ENCODE results near the gene ENPP6. TPM values are rescaled to one million over a fixed set of nuclear protein-coding genes. Genes with fewer than 3 reads are reported as not detected.
"Not testable (repeated sequence)": the region's sequence is repeated elsewhere in the genome, so short reads cannot be mapped to it uniquely, and the experiment has no call there.

Gene ENPP6
- total RNA-seq, 4 donors from 2014 or later = 0.57 TPM; not detected in 3

DNA sequence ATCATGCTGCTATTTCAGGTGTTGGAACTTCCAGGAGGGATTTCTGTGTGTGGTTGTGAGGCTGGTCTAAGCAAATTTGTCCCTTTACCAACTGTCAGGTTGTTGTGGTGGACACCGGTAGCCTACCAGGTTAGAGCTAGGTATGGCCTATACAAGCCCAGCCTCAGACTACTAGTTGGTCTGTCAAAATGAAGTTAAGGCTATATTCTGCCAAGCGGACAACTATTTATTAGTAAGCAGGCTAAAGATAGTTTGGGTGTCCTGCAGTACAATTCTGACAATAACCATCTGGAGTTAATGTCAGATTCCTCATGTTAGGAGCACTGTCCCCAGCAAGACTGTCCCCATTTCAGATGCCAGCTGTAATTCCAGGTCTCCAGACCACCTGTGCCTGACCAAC lies 13.9 kb upstream of the ENPP6 start:
- Histone ChIP-seq H3K27me3 (peaks cover 0 to 36% (median 0%) of the 10 kb centered on the region in 4 donors), H3K27ac (no peak overlapping the region), H3K9me3 (no peaks in the 10 kb centered on the region), H3K4me3 (no peak overlapping the region), H3K4me1 (no peaks in the 10 kb centered on the region), H3K36me3 (no peaks in the 10 kb centered on the region)
- WGBS, 2 donors = 94 to 96% methylated on average over 2 of the region's 2 CpGs
- DNase-seq = no peak
- intact Hi-C loops (cut with DNase I) = no loop called here
- no peak for TF ChIP-seq POLR2A (IDR thresholded peaks at IDR 0.05)
- TF ChIP-seq, protein P1, sequence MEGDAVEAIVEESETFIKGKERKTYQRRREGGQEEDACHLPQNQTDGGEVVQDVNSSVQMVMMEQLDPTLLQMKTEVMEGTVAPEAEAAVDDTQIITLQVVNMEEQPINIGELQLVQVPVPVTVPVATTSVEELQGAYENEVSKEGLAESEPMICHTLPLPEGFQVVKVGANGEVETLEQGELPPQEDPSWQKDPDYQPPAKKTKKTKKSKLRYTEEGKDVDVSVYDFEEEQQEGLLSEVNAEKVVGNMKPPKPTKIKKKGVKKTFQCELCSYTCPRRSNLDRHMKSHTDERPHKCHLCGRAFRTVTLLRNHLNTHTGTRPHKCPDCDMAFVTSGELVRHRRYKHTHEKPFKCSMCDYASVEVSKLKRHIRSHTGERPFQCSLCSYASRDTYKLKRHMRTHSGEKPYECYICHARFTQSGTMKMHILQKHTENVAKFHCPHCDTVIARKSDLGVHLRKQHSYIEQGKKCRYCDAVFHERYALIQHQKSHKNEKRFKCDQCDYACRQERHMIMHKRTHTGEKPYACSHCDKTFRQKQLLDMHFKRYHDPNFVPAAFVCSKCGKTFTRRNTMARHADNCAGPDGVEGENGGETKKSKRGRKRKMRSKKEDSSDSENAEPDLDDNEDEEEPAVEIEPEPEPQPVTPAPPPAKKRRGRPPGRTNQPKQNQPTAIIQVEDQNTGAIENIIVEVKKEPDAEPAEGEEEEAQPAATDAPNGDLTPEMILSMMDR (IDR thresholded peaks at IDR 0.05) = no peak

DNA sequence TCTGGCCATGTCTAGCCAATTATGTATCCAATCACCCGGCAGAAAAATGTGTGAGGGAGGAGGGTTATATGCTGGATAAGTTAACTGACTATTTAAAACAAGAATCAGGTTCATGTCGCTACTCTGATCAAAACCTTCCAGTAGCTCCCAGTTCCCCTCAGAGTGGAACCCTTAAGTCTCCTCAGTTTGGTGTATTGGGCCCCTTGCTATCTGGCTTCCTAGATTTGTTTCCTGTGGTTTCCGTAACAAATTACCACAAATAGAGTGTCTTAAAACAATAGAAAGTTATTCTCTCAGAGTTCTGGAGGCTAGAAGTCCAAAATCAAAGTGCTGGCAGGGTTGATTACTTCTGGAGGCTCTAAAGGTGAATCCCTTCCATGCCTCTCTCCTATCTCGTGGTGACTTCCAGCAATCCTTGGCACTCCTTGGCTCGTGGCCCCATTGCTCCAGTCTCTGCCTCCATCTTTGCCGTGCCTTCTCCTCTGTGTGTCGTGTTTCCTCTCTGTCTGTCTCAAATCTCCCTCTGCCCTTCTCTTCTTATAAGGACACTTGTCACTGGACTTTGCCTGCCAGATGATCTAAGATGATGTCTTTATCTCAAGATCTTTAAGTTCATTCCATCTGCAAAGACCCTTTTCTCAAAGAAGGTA lies 10.5 kb upstream of the ENPP6 start:
- Histone ChIP-seq H3K27me3 (peaks cover 0 to 27% (median 0%) of the 10 kb centered on the region in 4 donors), H3K4me1 (no peaks in the 10 kb centered on the region), H3K36me3 (no peaks in the 10 kb centered on the region), H3K9me3 (peaks cover 0 to 4% (median 0%) of the 10 kb centered on the region in 3 donors), H3K4me3 (no peak overlapping the region), H3K27ac (no peak overlapping the region)
- TF ChIP-seq, protein P1 (IDR thresholded peaks at IDR 0.05) = no peak
- TF ChIP-seq POLR2A (IDR thresholded peaks at IDR 0.05) = no peak
- intact Hi-C loops (cut with DNase I) = no loop called here
- DNase-seq = no peak
- 80 to 87% methylated on average over 7 of the region's 7 CpGs for WGBS, 2 donors

DNA sequence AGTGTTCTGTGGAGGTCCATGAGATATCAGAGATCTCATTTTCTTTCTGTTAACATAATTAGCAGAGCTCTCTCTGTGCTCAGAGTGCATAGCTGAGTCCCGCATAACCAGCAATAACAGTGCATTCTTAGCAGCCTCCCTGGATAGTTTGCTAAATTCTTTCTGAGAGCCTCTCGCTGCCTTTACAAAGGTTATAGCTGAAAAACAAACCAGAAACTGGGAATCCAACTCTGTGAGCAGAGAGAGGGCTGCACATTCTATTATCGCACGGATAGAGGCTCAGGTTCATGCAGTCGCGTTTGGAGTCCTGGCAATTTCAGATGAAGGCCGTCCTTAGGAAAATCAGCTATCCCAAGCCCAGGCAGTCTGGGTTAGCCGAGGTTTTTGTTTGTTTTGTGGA lies 1.2 kb downstream of the ENPP6 start:
- intact Hi-C loops (cut with DNase I) = no loop called here
- H3K27ac ChIP-seq = no peak overlapping the region
- no peaks in the 10 kb centered on the region for H3K4me1 ChIP-seq
- peaks cover 0 to 7% (median 0%) of the 10 kb centered on the region in 4 donors for H3K27me3 ChIP-seq
- no peak for TF ChIP-seq POLR2A (IDR thresholded peaks at IDR 0.05)
- TF ChIP-seq, protein P1 (IDR thresholded peaks at IDR 0.05) = no peak
- H3K4me3 ChIP-seq = no peak overlapping the region
- H3K36me3 ChIP-seq = no peaks in the 10 kb centered on the region
- WGBS, 2 donors = 48 to 79% methylated on average over 8 of the region's 8 CpGs
- no peak for DNase-seq
- H3K9me3 ChIP-seq = no peaks in the 10 kb centered on the region

DNA sequence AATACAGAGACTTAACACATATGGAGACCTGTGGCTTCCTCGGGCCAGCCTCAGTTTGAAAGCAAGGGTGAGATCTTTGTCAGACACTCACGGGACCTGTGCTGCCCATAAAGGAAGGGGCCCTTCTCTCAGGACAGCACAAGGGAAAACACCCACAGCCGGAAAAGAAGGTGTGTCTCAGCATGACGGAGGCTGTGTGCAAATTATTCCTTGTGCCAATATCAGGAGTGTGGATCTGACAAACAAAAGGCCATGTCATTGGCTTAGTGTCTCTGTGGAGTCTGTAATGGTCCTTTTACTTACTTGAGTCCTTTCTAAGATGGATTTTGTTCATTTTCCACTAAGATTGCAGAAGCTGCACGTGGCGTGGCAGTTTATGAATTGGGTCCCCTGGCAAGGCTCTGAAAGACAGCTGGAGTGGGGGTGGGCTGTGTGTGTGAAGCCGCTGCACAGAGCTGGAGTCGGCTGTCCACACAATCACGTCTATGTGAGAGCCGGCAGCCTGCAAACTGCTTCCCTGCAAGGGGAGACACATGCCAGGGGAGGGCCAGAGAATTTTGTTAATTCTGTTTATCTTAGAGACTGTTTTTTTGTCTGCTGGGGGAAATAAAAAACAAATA lies 1.9 kb downstream of the ENPP6 start:
- Histone ChIP-seq H3K36me3 (no peaks in the 10 kb centered on the region), H3K9me3 (no peaks in the 10 kb centered on the region)
- DNase-seq = no peak

DNA sequence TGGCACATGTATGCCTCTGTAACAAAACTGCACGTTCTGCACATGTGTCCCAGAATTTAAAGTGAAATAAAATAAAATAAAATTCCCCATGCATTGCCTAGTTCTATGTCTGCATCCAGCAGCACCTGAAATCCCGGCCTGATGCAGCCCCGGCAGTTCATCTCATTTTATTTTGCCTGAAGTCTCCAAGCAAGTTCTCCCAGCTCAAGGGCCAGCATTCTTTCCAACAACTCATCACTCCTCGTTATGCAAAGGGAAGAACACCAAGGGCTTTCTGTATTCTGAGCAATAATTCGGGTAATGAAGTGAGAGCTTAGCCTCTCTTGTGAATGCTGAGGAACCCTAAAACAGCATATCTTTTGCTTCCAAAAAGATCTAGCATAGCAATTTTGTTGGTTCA lies 2.7 kb downstream of the ENPP6 start:
- WGBS, 2 donors = 74 to 92% methylated on average over 4 to 5 of the region's 5 CpGs
- no peak overlapping the region for H3K27ac ChIP-seq
- intact Hi-C loops (cut with DNase I) = no loop called here

More for the DNA sequence above, 1.9 kb downstream of the ENPP6 start:
- intact Hi-C loops (cut with DNase I) = no loop called here
- 40 to 48% methylated on average over 7 to 8 of the region's 10 CpGs for WGBS, 2 donors
- H3K27me3 ChIP-seq = peaks cover 0 to 7% (median 0%) of the 10 kb centered on the region in 4 donors
- no peak overlapping the region for H3K27ac ChIP-seq
- no peaks in the 10 kb centered on the region for H3K4me1 ChIP-seq
- H3K4me3 ChIP-seq = no peak overlapping the region
- TF ChIP-seq, protein P1 (IDR thresholded peaks at IDR 0.05) = no peak
- no peak for TF ChIP-seq POLR2A (IDR thresholded peaks at IDR 0.05)

DNA sequence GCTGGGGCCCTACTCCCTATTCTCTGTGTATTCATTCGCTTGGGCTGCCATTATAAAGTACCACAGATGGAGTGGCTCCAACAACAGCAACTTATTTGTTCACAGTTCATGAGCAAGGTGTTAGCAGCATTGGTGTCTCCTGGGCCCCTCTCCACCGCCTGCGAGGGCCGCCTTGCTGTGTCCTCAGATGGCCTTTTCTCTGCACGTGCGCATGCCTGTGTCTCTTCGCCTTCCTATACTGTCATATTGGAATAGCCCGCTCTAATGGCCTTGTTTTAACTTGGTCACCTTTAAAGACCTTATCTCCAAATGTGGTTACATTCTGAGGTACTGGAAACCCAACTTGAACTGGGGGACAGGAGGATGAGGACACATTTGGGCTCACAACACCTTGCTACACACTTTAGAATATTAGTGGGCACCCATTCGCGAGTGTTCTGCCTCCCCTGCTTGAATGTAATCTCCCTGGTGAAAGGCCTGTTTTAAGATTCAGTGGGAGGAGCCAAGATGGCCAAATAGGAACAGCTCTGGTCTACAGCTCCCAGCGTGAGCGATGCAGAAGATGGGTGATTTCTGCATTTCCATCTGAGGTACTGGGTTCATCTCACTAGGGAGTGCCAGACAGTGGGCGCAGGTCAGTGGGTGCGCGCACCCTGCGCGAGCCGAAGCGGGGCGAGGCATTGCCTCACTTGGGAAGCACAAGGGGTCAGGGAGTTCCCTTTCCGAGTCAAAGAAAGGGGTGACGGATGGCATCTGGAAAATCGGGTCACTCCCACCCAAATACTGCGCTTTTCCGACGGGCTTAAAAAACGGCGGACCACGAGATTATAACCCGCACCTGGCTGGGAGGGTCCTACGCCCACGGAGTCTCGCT lies 9.7 kb downstream of the ENPP6 start:
- DNase-seq; H3K4me1 ChIP-seq; H3K27ac ChIP-seq; intact Hi-C loops (cut with DNase I); H3K27me3 ChIP-seq; H3K9me3 ChIP-seq; H3K36me3 ChIP-seq: not testable (repeated sequence)
- 60 to 87% methylated on average over 13 to 31 of the region's 33 CpGs for WGBS, 2 donors
- peak overlapping the region in 3 of 4 donors; percentile 18 to 38 (median 29) for H3K4me3 ChIP-seq

More for the DNA sequence above, 2.7 kb downstream of the ENPP6 start:
- Histone ChIP-seq H3K36me3 (no peaks in the 10 kb centered on the region), H3K4me3 (no peak overlapping the region), H3K27me3 (peaks cover 0 to 7% (median 0%) of the 10 kb centered on the region in 4 donors), H3K9me3 (no peaks in the 10 kb centered on the region), H3K4me1 (no peaks in the 10 kb centered on the region)
- TF ChIP-seq, protein P1 (IDR thresholded peaks at IDR 0.05) = no peak
- TF ChIP-seq POLR2A (IDR thresholded peaks at IDR 0.05) = no peak
- DNase-seq = no peak
